Neural progenitor cell (in vitro differentiated cells): ENCODE measurements around the gene GOLGA8N. TPM values are rescaled to one million over a fixed set of nuclear protein-coding genes. Genes with fewer than 3 reads are reported as not detected.

Experiments
- DNase-seq: peaks from one replicate; pipeline ENCODE4 v3.0.0-alpha.2; 2016; ENCODE audit warnings: low spot score
- H2AFZ ChIP-seq: fragments of 200-600 bp; sonication (generic); replicated peaks from 2 replicates; pipeline ENCODE4 v1.6.1; 2016; ENCODE audit warnings: antibody characterized with exemption
- H3F3A ChIP-seq: fragments of 200-600 bp; sonication (generic); 2 replicates; pipeline ENCODE4 v1.6.1; 2016; ENCODE audit warnings: antibody characterized with exemption, low read depth
- H3K27ac ChIP-seq: fragments of 200-600 bp; sonication (generic); 2 replicates; pipeline ENCODE4 v1.5.1; 2016; ENCODE audit warnings: mild to moderate bottlenecking
- H3K27me3 ChIP-seq: fragments of 200-600 bp; sonication (generic); 2 replicates; pipeline ENCODE4 v1.6.1; 2016; ENCODE audit warnings: mild to moderate bottlenecking, moderate library complexity
- H3K36me3 ChIP-seq: fragments of 200-600 bp; sonication (generic); 2 replicates; pipeline ENCODE4 v1.5.1; 2016
- H3K4me1 ChIP-seq: fragments of 200-600 bp; sonication (generic); 2 replicates; pipeline ENCODE4 v1.6.1; 2016; ENCODE audit warnings: mixed run types
- H3K4me2 ChIP-seq: fragments of 200-600 bp; sonication (generic); 2 replicates; pipeline ENCODE4 v1.6.1; 2016
- H3K4me3 ChIP-seq: fragments of 200-600 bp; sonication (generic); 2 replicates; pipeline ENCODE4 v1.5.1; 2016
- H3K79me2 ChIP-seq: fragments of 200-600 bp; sonication (generic); 2 replicates; pipeline ENCODE4 v1.6.1; 2016; ENCODE audit warnings: low read depth
- H3K9ac ChIP-seq: fragments of 200-600 bp; sonication (generic); 2 replicates; pipeline ENCODE4 v1.6.1; 2016
- H3K9me3 ChIP-seq: fragments of 200-600 bp; sonication (generic); 2 replicates; pipeline ENCODE4 v1.5.1; 2016; ENCODE audit warnings: low read depth
- H4K20me1 ChIP-seq: fragments of 200-600 bp; sonication (generic); 2 replicates; pipeline ENCODE4 v1.6.1; 2016; ENCODE audit warnings: low read depth
- H3K27ac Mint-ChIP-seq: 3 replicates; pipeline ENCODE4 v1.8.0; 2021; ENCODE audit warnings: mixed read lengths
- H3K27me3 Mint-ChIP-seq: 2 replicates; pipeline ENCODE4 v1.8.0; 2022; ENCODE audit warnings: low read depth, mild to moderate bottlenecking, inconsistent platforms, moderate library complexity, mixed read lengths; ENCODE audit not compliant: insufficient read depth
- H3K36me3 Mint-ChIP-seq: 3 replicates; pipeline ENCODE4 v1.8.0; 2021; ENCODE audit warnings: mixed read lengths
- H3K4me1 Mint-ChIP-seq: 3 replicates; pipeline ENCODE4 v1.8.0; 2021; ENCODE audit warnings: mixed read lengths
- H3K4me3 Mint-ChIP-seq: 3 replicates; pipeline ENCODE4 v1.8.0; 2021; ENCODE audit warnings: mild to moderate bottlenecking, moderate library complexity, mixed read lengths
- H3K9me3 Mint-ChIP-seq: 3 replicates; pipeline ENCODE4 v1.8.0; 2020; ENCODE audit warnings: mixed read lengths
- CTCF ChIP-seq: fragments of 200-600 bp; sonication (generic); IDR thresholded peaks from 2 replicates; pipeline ENCODE4 v1.5.1; 2017; ENCODE audit warnings: antibody characterized with exemption, mild to moderate bottlenecking
- EZH2 ChIP-seq: fragments of 200-600 bp; sonication (generic); IDR thresholded peaks from 2 replicates; pipeline ENCODE4 v1.6.1; 2017; ENCODE audit warnings: antibody characterized with exemption, mild to moderate bottlenecking, moderate library complexity
- EZH2phosphoT487 ChIP-seq: fragments of 200-600 bp; sonication (generic); IDR thresholded peaks from 2 replicates; pipeline ENCODE4 v1.6.1; 2017; ENCODE audit warnings: antibody characterized with exemption
- small RNA-seq: library from RNA; depleted of rRNA; stranded (forward); fragments of <200 nt; gene quantifications from one replicate; pipeline ENCODE3, GENCODE V24; 2015
- total RNA-seq: library from RNA; depleted of rRNA; stranded (reverse); fragments of >200 nt; gene quantifications from 2 replicates; pipeline ENCODE4 v1.2.3, GENCODE V29; 2015; ENCODE audit warnings: low replicate concordance

GOLGA8N gene
- total RNA-seq, 1 donor from 2014 or later: 0.26 TPM

GRCh38 chr15:32656091-32656490, 62.8 kb downstream of the GOLGA8N start:
- no peak overlapping the region for H3K4me2 ChIP-seq
- no peak overlapping the region for H2AFZ ChIP-seq
- no peaks in the 10 kb centered on the region for H3F3A ChIP-seq
- H3K4me1 Mint-ChIP-seq: peaks cover 10% of the 10 kb centered on the region
- H3K4me1 ChIP-seq: no peaks in the 10 kb centered on the region
- peaks cover 10% of the 10 kb centered on the region for H4K20me1 ChIP-seq
- no peak overlapping the region for H3K27ac ChIP-seq
- peaks cover 4% of the 10 kb centered on the region for H3K79me2 ChIP-seq
- no peak overlapping the region for H3K27ac Mint-ChIP-seq
- no peak overlapping the region for H3K4me3 ChIP-seq
- no peaks in the 10 kb centered on the region for H3K27me3 Mint-ChIP-seq
- H3K4me3 Mint-ChIP-seq: no peak overlapping the region
- no peak for DNase-seq
- H3K9me3 ChIP-seq: no peaks in the 10 kb centered on the region
- no peak for TF ChIP-seq EZH2phosphoT487
- TF ChIP-seq EZH2: no peak
- TF ChIP-seq CTCF: no peak
- no peak overlapping the region for H3K9ac ChIP-seq
- H3K27me3 ChIP-seq: no peaks in the 10 kb centered on the region
- no peaks in the 10 kb centered on the region for H3K36me3 ChIP-seq
- H3K36me3 Mint-ChIP-seq: no peaks in the 10 kb centered on the region
- H3K9me3 Mint-ChIP-seq: no peaks in the 10 kb centered on the region

GRCh38 chr15:32656496-32656895, 63.2 kb downstream of the GOLGA8N start:
- H3K9me3 ChIP-seq: no peaks in the 10 kb centered on the region
- DNase-seq: no peak
- no peak overlapping the region for H3K27ac ChIP-seq
- H4K20me1 ChIP-seq: peaks cover 9% of the 10 kb centered on the region
- TF ChIP-seq CTCF (no peak), EZH2phosphoT487 (no peak), EZH2 (no peak)
- H3K27me3 ChIP-seq: no peaks in the 10 kb centered on the region
- H3K9me3 Mint-ChIP-seq: no peaks in the 10 kb centered on the region
- no peak overlapping the region for H2AFZ ChIP-seq
- no peaks in the 10 kb centered on the region for H3K36me3 Mint-ChIP-seq
- no peaks in the 10 kb centered on the region for H3K36me3 ChIP-seq
- no peak overlapping the region for H3K27ac Mint-ChIP-seq
- no peaks in the 10 kb centered on the region for H3F3A ChIP-seq
- no peak overlapping the region for H3K4me3 Mint-ChIP-seq
- no peaks in the 10 kb centered on the region for H3K27me3 Mint-ChIP-seq
- no peaks in the 10 kb centered on the region for H3K4me1 ChIP-seq
- no peak overlapping the region for H3K9ac ChIP-seq
- H3K4me3 ChIP-seq: no peak overlapping the region
- H3K79me2 ChIP-seq: peaks cover 3% of the 10 kb centered on the region
- peaks cover 10% of the 10 kb centered on the region for H3K4me1 Mint-ChIP-seq
- H3K4me2 ChIP-seq: no peak overlapping the region

Small RNAs within 50 kb of the gene (small RNA-seq; reads per million reads assigned to genes)
- gene RN7SL286P: not detected

Other genes starting within 250 kb of the GOLGA8N start
- gene GOLGA8K, start 190.2 kb upstream of the GOLGA8N start, total RNA-seq: not detected in 2 replicates
- not detected in 2 replicates for gene GOLGA8O, start 137.8 kb upstream of the GOLGA8N start, total RNA-seq
- gene ARHGAP11A, start 22.0 kb downstream of the GOLGA8N start, total RNA-seq: 51.1 and 83.9 TPM in 2 replicates
- 69.4 and 101 TPM in 2 replicates for gene SCG5, start 48.3 kb downstream of the GOLGA8N start, total RNA-seq
- 2.9 and 4.4 TPM in 2 replicates for gene GREM1, start 124.5 kb downstream of the GOLGA8N start, total RNA-seq